OCI-LY7 (cell line): ENCODE measurements around the gene ANKRD13B. TPM values are rescaled to one million over a fixed set of nuclear protein-coding genes. Genes with fewer than 3 reads are reported as not detected.

Experiments
- BruUV-seq: library from RNA; stranded (reverse); fragments of 400-500 nt; replicated peaks from 2 replicates; lab custom pipeline; 2021; lab: Mats Ljungman, UMichigan
- CTCF ChIA-PET: fragments of 300-600 bp; sonication (Branson Sonifier 250); formaldehyde crosslinking; loops from one replicate; lab custom pipeline; 2022; ENCODE audit warnings: antibody characterized with exemption; ENCODE audit not compliant: unreplicated experiment; lab: Charles Lee
- POLR2A ChIA-PET: fragments of 300-600 bp; sonication (Branson Sonifier 250); formaldehyde crosslinking; loops from one replicate; lab custom pipeline; 2022; ENCODE audit warnings: antibody characterized with exemption; lab: Charles Lee
- DNase-seq: peaks from one replicate; pipeline ENCODE4 v3.0.0-alpha.2; 2015; ENCODE audit warnings: low spot score
- H2AFZ ChIP-seq: fragments of 200-600 bp; sonication (generic), shearing (Covaris generic); 2 replicates; pipeline ENCODE4 v1.6.1; 2014; ENCODE audit warnings: mild to moderate bottlenecking, antibody characterized with exemption, low read length, moderate library complexity
- H3K27ac ChIP-seq: fragments of 200-600 bp; sonication (generic); 2 replicates; pipeline ENCODE4 v1.5.1; 2014; ENCODE audit warnings: mixed run types, low read depth, mild to moderate bottlenecking, moderate library complexity, low read length, inconsistent platforms; ENCODE audit not compliant: poor library complexity, severe bottlenecking
- H3K36me3 ChIP-seq: fragments of 200-600 bp; sonication (generic); 2 replicates; pipeline ENCODE4 v1.6.1; 2014; ENCODE audit warnings: mild to moderate bottlenecking, antibody characterized with exemption, low read length, moderate library complexity, mixed read lengths; ENCODE audit not compliant: insufficient read depth
- H3K4me1 ChIP-seq: fragments of 200-600 bp; sonication (generic); 2 replicates; pipeline ENCODE4 v1.5.1; 2014; ENCODE audit warnings: mild to moderate bottlenecking, low read length; ENCODE audit not compliant: insufficient read depth, poor library complexity, severe bottlenecking
- H3K4me2 ChIP-seq: fragments of 200-600 bp; sonication (generic); 2 replicates; pipeline ENCODE4 v1.6.1; 2014; ENCODE audit warnings: mild to moderate bottlenecking, low read length
- H3K4me3 ChIP-seq: fragments of 200-600 bp; sonication (generic); 2 replicates; pipeline ENCODE4 v1.5.1; 2014; ENCODE audit warnings: mild to moderate bottlenecking, low read depth, low read length; ENCODE audit not compliant: poor library complexity, severe bottlenecking
- H3K79me2 ChIP-seq: fragments of 200-600 bp; sonication (generic); 2 replicates; pipeline ENCODE4 v1.6.1; 2016; ENCODE audit warnings: low read depth, mild to moderate bottlenecking, low read length, moderate library complexity, mixed read lengths; ENCODE audit not compliant: insufficient read depth
- H3K9me2 ChIP-seq: fragments of 200-600 bp; sonication (generic); 2 replicates; pipeline ENCODE4 v1.6.1; 2016; ENCODE audit warnings: mild to moderate bottlenecking, low read length, mixed read lengths; ENCODE audit not compliant: insufficient read depth
- H3K9me3 ChIP-seq: fragments of 200-600 bp; sonication (generic); 2 replicates; pipeline ENCODE4 v1.6.1; 2014; ENCODE audit warnings: mild to moderate bottlenecking, mixed run types, low read length, mixed read lengths
- H4K20me1 ChIP-seq: fragments of 200-600 bp; sonication (generic); 2 replicates; pipeline ENCODE4 v1.6.1; 2014; ENCODE audit warnings: mild to moderate bottlenecking, antibody characterized with exemption, low read length, moderate library complexity, mixed read lengths; ENCODE audit not compliant: insufficient read depth
- CTCF ChIP-seq: fragments of 200-600 bp; sonication (generic); conservative IDR thresholded peaks from 2 replicates; pipeline ENCODE4 v1.5.1; 2014; ENCODE audit warnings: mild to moderate bottlenecking, antibody characterized with exemption, low read length, moderate library complexity, mixed read lengths
- EZH2phosphoT487 ChIP-seq: fragments of 200-600 bp; sonication (generic); IDR thresholded peaks from 2 replicates; pipeline ENCODE4 v1.6.1; 2018; ENCODE audit warnings: low read depth, borderline replicate concordance, mild to moderate bottlenecking, mixed run types, antibody characterized with exemption, low read length, moderate library complexity, mixed read lengths
- intact Hi-C: fragments of 100-400 bp; cut with micrococcal nuclease; formaldehyde crosslinking; loops from one replicate; pipeline ENCODE4 v1.10.0; 2022; ENCODE audit not compliant: unreplicated experiment
- total RNA-seq, 2 experiments: library from RNA; depleted of rRNA in 1 of 2; stranded (reverse); fragments of >200 nt in 1 of 2; shearing (Covaris generic) in 1 of 2; gene quantifications; 2 replicates each; pipeline ENCODE4 v1.2.3, GENCODE V29; 2014 to 2022

Gene ANKRD13B
- total RNA-seq, 2 experiments from 2014 or later, result 22.8 to 30.5 TPM

GRCh38 chr17:29561554-29562517, 31.1 kb upstream of the ANKRD13B start:
- Histone ChIP-seq H3K9me2 (no peaks in the 10 kb centered on the region), H3K27ac (no peak overlapping the region), H3K4me3 (no peak overlapping the region), H3K4me2 (peak overlapping the region; percentile 54), H3K36me3 (no peaks in the 10 kb centered on the region), H3K79me2 (no peaks in the 10 kb centered on the region), H3K4me1 (peaks cover 68% of the 10 kb centered on the region), H3K9me3 (no peaks in the 10 kb centered on the region), H4K20me1 (no peaks in the 10 kb centered on the region), H2AFZ (no peak overlapping the region)
- DNase-seq, result peak; percentile 61
- no TSS peak for BruUV-seq
- POLR2A ChIA-PET, result interaction anchor here (0.5 kb wide), 1 partner anchor 116 kb away, joined by 4 read pairs; no protein-coding TSS in a partner anchor
- intact Hi-C loops, result loop anchor here (10.0 kb wide), 2 partner anchors 187 to 417 kb away; no protein-coding TSS in a partner anchor
- CTCF ChIA-PET, result no interaction called here
- TF ChIP-seq EZH2phosphoT487 (no peak), CTCF (no peak)

DNA sequence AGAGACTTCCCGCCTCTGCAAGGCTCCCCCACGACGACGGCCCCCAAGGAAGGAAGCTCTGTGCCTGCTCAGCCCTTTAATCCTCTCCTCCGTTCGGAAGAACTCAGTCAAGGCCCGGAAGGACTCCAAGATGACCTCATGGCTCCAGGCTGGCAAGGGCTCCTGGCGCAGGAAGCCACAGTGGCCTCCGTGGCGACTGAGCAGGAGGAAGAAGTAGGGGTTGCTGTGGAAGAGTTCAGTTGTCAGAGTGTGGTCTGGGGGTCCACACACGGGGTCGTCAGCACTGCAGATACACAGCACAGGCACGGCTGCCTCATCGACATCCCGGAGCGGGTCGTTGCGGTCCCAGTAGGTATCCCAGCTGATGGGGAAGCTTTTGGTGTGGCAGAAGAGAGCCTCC, 30.3 kb upstream of the ANKRD13B start:
- no peaks in the 10 kb centered on the region for H4K20me1 ChIP-seq
- peaks cover 64% of the 10 kb centered on the region for H3K4me1 ChIP-seq
- H3K4me3 ChIP-seq, result no peak overlapping the region
- H3K36me3 ChIP-seq, result no peaks in the 10 kb centered on the region
- intact Hi-C loops, result loop anchor here (10.0 kb wide), 2 partner anchors 188 to 418 kb away; no protein-coding TSS in a partner anchor
- CTCF ChIA-PET, result no interaction called here
- BruUV-seq, result no TSS peak
- H3K4me2 ChIP-seq, result no peak overlapping the region
- no peak overlapping the region for H2AFZ ChIP-seq
- H3K9me2 ChIP-seq, result no peaks in the 10 kb centered on the region
- POLR2A ChIA-PET, result no interaction called here
- no peak for TF ChIP-seq CTCF
- TF ChIP-seq EZH2phosphoT487, result no peak
- no peak overlapping the region for H3K27ac ChIP-seq
- DNase-seq, result no peak
- H3K79me2 ChIP-seq, result no peaks in the 10 kb centered on the region
- H3K9me3 ChIP-seq, result no peaks in the 10 kb centered on the region

DNA sequence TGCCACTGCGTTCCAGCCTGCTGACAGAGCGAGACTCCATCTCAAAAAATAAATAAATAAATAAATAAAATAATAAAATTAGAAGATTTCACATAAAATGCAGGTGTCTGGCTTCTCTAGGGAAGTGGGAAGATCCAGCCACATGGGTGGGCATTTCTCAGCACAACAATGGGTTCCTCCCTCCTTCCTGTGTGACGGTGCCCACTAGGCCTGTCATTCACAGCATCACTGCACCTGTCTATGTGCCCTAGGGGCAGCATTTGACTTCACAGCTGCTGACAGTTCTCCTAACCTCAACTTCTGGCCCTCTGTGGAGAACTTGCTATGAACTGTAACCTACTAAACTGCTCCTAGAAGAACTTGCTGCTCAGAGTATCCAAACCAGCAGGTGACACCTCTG, 29.1 kb upstream of the ANKRD13B start:
- ChIA-PET POLR2A (no interaction called here), CTCF (no interaction called here)
- Histone ChIP-seq H2AFZ (no peak overlapping the region), H4K20me1 (no peaks in the 10 kb centered on the region), H3K4me1 (peaks cover 61% of the 10 kb centered on the region), H3K9me3 (no peaks in the 10 kb centered on the region), H3K79me2 (no peaks in the 10 kb centered on the region), H3K4me2 (no peak overlapping the region), H3K36me3 (no peaks in the 10 kb centered on the region), H3K9me2 (no peaks in the 10 kb centered on the region), H3K27ac (no peak overlapping the region), H3K4me3 (no peak overlapping the region)
- TF ChIP-seq EZH2phosphoT487, result no peak
- TF ChIP-seq CTCF, result no peak
- intact Hi-C loops, result loop anchor here (10.0 kb wide), 2 partner anchors 189 to 419 kb away; no protein-coding TSS in a partner anchor
- BruUV-seq, result no TSS peak
- DNase-seq, result peak; percentile 72
